Body of pancreas (tissue), 4 donors: ENCODE measurements around the gene GPANK1. TPM values are rescaled to one million over a fixed set of nuclear protein-coding genes. Genes with fewer than 3 reads are reported as not detected.

ENCODE experiments used
- ATAC-seq: fragments of 150-250 bp; one replicate; pipeline ENCODE4 v1.9.1; 2016
- DNase-seq, 4 donors: peaks; one replicate each; pipeline ENCODE4 v3.0.0-alpha.2; 2019
- H3K27ac ChIP-seq, 4 donors: fragments of 200-600 bp; sonication (generic); 1 replicate in 3 of 4; 2 replicates in 1 of 4; pipeline versions ENCODE4 v1.5.1 to v1.6.1; 2016 to 2019; ENCODE audit warnings: mild to moderate bottlenecking in 1 of 4, mixed read lengths in 1 of 4, moderate library complexity in 1 of 4
- H3K27me3 ChIP-seq, 2 donors: fragments of 200-600 bp; sonication (generic); one replicate each; pipeline ENCODE4 v1.6.0; 2016; ENCODE audit warnings: mild to moderate bottlenecking in 1 of 2
- H3K36me3 ChIP-seq, 2 donors: fragments of 200-600 bp; sonication (generic); replicated peaks in 1 of 2; 2 replicates each; pipeline ENCODE4 v1.5.1; 2016; ENCODE audit warnings: low read depth in 2 of 2; ENCODE audit not compliant: insufficient read depth in 1 of 2
- H3K4me1 ChIP-seq: fragments of 200-600 bp; sonication (generic); one replicate; pipeline ENCODE4 v1.6.0; 2016
- H3K4me3 ChIP-seq, 2 donors: fragments of 200-600 bp; sonication (generic); 1 replicate in 1 of 2; 2 replicates in 1 of 2; pipeline ENCODE4 v1.5.1; 2016 to 2019
- H3K9me3 ChIP-seq, 3 donors: fragments of 200-600 bp; sonication (generic); 1 replicate in 2 of 3; 2 replicates in 1 of 3; pipeline ENCODE4 v1.5.1; 2016
- POLR2A ChIP-seq, 3 donors: fragments of 450-650 bp; IDR thresholded peaks; one replicate each; pipeline ENCODE4 v1.6.1; 2016; ENCODE audit warnings: antibody characterized with exemption in 3 of 3, mild to moderate bottlenecking in 2 of 3
- WGBS, 2 donors: methylation state at CpG; one replicate each; pipeline ENCODE4 v1.1.5; 2017; 5-methylcytosine and 5-hydroxymethylcytosine counted together
- intact Hi-C: fragments of 100-400 bp; cut with DNase I; formaldehyde crosslinking; loops from one replicate; pipeline ENCODE4 v1.15.1; 2023
- total RNA-seq, 2 donors: library from RNA; depleted of rRNA; stranded (reverse); fragments of >200 nt; gene quantifications; one replicate each; pipeline ENCODE4 v1.1.0, GENCODE V29; 2016
- TF ChIP-seq, protein P1 (sequence below), 7 experiments: fragments of 450-650 bp in 4 of 7; fragments of 200-600 bp in 3 of 7; sonication (generic) in 3 of 7; IDR thresholded peaks; one replicate each; pipeline ENCODE4 v1.5.1; 2016 to 2019; ENCODE audit warnings: antibody characterized with exemption in 7 of 7

GPANK1 gene
- total RNA-seq, 2 donors from 2014 or later: 8.9 to 10.9 TPM

DNA sequence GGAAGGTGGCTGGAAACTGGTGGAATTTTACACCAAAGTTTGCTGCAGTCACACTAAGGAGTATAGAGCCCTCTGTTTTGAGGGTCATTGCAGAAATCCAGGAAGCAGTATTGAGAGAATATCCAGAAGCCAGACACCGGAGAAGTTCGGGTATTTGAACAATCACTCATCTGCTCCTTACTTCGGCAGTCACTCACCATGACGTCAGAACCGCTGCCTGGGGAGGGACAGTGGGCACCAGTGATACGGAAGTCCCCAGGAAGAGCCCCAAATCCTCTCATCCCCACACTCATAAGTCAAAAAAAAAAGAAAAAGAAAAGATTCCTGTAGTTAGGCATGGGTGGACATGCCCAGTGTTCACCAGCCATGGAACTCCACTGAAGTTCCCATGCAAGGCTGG, 12.1 kb upstream of the GPANK1 start:
- intact Hi-C loops: no loop called here
- peaks cover 0 to 3% of the 10 kb centered on the region in 2 donors for H3K36me3 ChIP-seq
- no peaks in the 10 kb centered on the region for H3K27me3 ChIP-seq

DNA sequence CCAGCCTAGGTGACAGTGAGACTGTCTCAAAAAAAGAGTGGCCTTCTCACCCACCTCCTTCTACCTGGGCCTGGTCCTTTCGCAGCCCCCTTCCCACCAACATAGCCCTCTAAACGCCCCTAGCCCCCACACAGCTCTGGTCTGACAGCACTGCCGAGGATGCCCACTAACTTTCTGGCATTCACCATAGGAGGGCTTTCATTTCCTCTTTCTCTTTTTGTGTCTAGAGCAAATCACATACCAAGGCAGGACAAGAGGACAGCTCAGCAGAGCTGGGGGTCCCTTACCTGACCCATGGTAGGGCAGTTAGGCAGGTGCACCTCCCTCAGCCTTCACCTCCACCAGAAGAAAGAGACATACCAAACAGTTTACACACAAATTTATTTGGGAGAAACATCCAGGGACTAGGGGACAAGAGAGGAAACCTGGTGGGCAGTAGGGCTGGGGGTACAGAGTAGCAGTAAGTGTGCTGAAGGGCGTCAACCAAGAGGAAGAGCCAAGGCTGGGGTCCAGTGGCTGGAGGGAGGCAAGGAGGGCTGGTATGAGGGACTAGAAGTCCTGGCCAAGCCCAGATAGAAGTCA, 11.6 kb upstream of the GPANK1 start:
- peaks cover 0 to 5% of the 10 kb centered on the region in 2 donors for H3K36me3 ChIP-seq
- intact Hi-C loops: no loop called here
- TF ChIP-seq, protein P1, sequence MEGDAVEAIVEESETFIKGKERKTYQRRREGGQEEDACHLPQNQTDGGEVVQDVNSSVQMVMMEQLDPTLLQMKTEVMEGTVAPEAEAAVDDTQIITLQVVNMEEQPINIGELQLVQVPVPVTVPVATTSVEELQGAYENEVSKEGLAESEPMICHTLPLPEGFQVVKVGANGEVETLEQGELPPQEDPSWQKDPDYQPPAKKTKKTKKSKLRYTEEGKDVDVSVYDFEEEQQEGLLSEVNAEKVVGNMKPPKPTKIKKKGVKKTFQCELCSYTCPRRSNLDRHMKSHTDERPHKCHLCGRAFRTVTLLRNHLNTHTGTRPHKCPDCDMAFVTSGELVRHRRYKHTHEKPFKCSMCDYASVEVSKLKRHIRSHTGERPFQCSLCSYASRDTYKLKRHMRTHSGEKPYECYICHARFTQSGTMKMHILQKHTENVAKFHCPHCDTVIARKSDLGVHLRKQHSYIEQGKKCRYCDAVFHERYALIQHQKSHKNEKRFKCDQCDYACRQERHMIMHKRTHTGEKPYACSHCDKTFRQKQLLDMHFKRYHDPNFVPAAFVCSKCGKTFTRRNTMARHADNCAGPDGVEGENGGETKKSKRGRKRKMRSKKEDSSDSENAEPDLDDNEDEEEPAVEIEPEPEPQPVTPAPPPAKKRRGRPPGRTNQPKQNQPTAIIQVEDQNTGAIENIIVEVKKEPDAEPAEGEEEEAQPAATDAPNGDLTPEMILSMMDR (IDR thresholded peaks at IDR 0.05): no peak
- no peak for TF ChIP-seq POLR2A (IDR thresholded peaks at IDR 0.05)
- no peak for ATAC-seq
- no peak for DNase-seq
- no peak overlapping the region for H3K27ac ChIP-seq
- whole genome bisulfite sequencing, 2 donors: 81 to 89% methylated on average over 4 of the region's 4 CpGs
- H3K4me3 ChIP-seq: no peak overlapping the region
- no peaks in the 10 kb centered on the region for H3K27me3 ChIP-seq
- H3K4me1 ChIP-seq: peaks cover 12% of the 10 kb centered on the region
- H3K9me3 ChIP-seq: no peaks in the 10 kb centered on the region

More for the DNA sequence above, 12.1 kb upstream of the GPANK1 start:
- WGBS, 2 donors: 66 to 73% methylated on average over 6 of the region's 6 CpGs
- no peak overlapping the region for H3K27ac ChIP-seq
- TF ChIP-seq, protein P1 (IDR thresholded peaks at IDR 0.05): no peak
- no peak for TF ChIP-seq POLR2A (IDR thresholded peaks at IDR 0.05)
- H3K4me3 ChIP-seq: no peak overlapping the region
- no peak for DNase-seq
- peaks cover 17% of the 10 kb centered on the region for H3K4me1 ChIP-seq
- no peak for ATAC-seq
- H3K9me3 ChIP-seq: no peaks in the 10 kb centered on the region

DNA sequence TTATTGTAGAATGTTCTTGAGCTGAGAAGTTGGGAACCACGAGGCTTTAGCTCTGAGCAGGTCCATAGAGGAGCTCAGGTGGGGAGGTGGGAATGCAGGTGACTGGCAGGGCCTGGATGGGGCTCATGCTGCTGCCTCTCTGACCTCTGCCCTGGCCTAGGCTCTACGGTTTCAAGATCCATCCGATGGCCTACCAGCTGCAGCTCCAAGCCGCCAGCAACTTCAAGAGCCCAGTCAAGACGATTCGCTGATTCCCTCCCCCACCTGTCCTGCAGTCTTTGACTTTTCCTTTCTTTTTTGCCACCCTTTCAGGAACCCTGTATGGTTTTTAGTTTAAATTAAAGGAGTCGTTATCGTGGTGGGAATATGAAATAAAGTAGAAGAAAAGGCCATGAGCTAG, 4.9 kb upstream of the GPANK1 start, which contains the start of gene LY6G5B:
LY6G5B (plus strand) TSS at position 301 of the 400 bp plus-strand sequence. CDS start 975 bp downstream, outside the sequence.
- Histone ChIP-seq H3K36me3 (peaks cover 6 to 33% of the 10 kb centered on the region in 2 donors), H3K27ac (no peak within 1 kb of the TSS), H3K27me3 (no peaks in the 10 kb centered on the region), H3K4me1 (peaks cover 23% of the 10 kb centered on the region), H3K4me3 (no peak within 1 kb of the TSS), H3K9me3 (no peaks in the 10 kb centered on the region)
- intact Hi-C loops: no loop called here
- TF ChIP-seq, protein P1 (IDR thresholded peaks at IDR 0.05): no peak
- TF ChIP-seq POLR2A (IDR thresholded peaks at IDR 0.05): no peak
- ATAC-seq (no peak), DNase-seq (no peak)
- 70 to 73% methylated on average over 8 of the region's 8 CpGs for WGBS, 2 donors

DNA sequence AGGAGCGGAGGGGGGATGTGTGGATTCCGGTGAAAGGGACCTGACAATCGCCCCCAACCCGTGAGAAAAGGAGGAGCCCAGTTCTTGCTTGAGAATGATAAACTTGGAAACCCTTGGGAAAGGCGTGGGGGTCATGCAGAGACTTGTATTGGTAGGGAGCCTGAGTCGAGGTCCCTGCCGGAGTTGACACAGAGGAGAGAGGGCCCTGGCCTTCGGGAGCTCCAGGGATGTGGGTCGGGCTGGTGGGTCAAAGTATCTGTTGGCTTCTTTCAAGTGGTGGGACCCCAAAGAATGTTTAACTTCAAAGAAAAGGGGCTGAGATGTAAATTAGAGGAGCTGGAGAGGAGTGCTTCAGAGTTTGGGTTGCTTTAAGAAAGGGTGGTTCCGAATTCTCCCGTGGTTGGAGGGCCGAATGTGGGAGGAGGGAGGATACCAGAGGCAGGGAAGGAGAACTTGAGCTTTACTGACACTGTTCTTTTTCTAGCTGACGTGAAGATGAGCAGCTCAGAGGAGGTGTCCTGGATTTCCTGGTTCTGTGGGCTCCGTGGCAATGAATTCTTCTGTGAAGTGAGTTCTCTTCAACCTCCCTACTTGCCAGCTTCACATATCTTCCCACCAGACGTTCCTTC, 1.7 kb upstream of the GPANK1 start:
- Histone ChIP-seq H3K27ac (peak overlapping the region; percentile 57 to 96 (median 88)), H3K4me1 (peaks cover 46% of the 10 kb centered on the region)

More for the DNA sequence above, 1.7 kb upstream of the GPANK1 start:
- no peaks in the 10 kb centered on the region for H3K27me3 ChIP-seq
- intact Hi-C loops: no loop called here
- TF ChIP-seq, protein P1 (IDR thresholded peaks at IDR 0.05): no peak
- TF ChIP-seq POLR2A (IDR thresholded peaks at IDR 0.05): no peak
- H3K4me3 ChIP-seq: peak overlapping the region; percentile 87 to 96
- DNase-seq (no peak), ATAC-seq (no peak)
- H3K9me3 ChIP-seq: no peaks in the 10 kb centered on the region
- 3 to 4% methylated on average over 15 of the region's 15 CpGs for WGBS, 2 donors
- H3K36me3 ChIP-seq: peaks cover 6 to 28% of the 10 kb centered on the region in 2 donors
